ENCODE results near the gene NDUFS8.

GRCh38 chr11:67996622-67997474 is 33.6 kb upstream of the NDUFS8 start:
- no peak for TF ChIP-seq NR1H2 (CRISPR knock-in tag; IDR thresholded peaks at IDR 0.05; ENCODE audit: borderline replicate concordance, low read depth)
- TF ChIP-seq SMAD1 (CRISPR knock-in tag; IDR thresholded peaks at IDR 0.05; ENCODE audit: borderline replicate concordance, low read depth) = no peak
- TF ChIP-seq ZNF547 (CRISPR knock-in tag; IDR thresholded peaks at IDR 0.05) = no peak
- TF ChIP-seq AFF4 (CRISPR knock-in tag; IDR thresholded peaks at IDR 0.05) = no peak
- TF ChIP-seq CTCF (CRISPR knock-in tag; IDR thresholded peaks at IDR 0.05) = no peak
- TF ChIP-seq ZNF629 (CRISPR knock-in tag; conservative IDR thresholded peaks at IDR 0.05) = no peak
- no peak for TF ChIP-seq RXRA (CRISPR knock-in tag; IDR thresholded peaks at IDR 0.05)
- TF ChIP-seq ELF4 (CRISPR knock-in tag; IDR thresholded peaks at IDR 0.05; ENCODE audit: borderline replicate concordance) = no peak
- TF ChIP-seq EP300 (IDR thresholded peaks at IDR 0.05; ENCODE audit: low read depth in 2 of 2, low read length in 2 of 2) = no peak
- TF ChIP-seq EP300 (CRISPR knock-in tag; IDR thresholded peaks at IDR 0.05; ENCODE audit: borderline replicate concordance) = no peak
- TF ChIP-seq BRCA1 (CRISPR knock-in tag; IDR thresholded peaks at IDR 0.05) = no peak
- no peak for TF ChIP-seq CERS6 (CRISPR knock-in tag; IDR thresholded peaks at IDR 0.05)
